Heart right ventricle (tissue), 16 donors: ENCODE measurements around the gene ZNF280A. TPM values are rescaled to one million over a fixed set of nuclear protein-coding genes. Genes with fewer than 3 reads are reported as not detected.
"Not testable (repeated sequence)": the region's sequence is repeated elsewhere in the genome, so short reads cannot be mapped to it uniquely, and the experiment has no call there.

Experiments used
- ATAC-seq, 8 donors: fragments of 200-7000 bp; cut with Tn5 transposase; one replicate each; pipeline ENCODE4 v1.9.1; 2020; ENCODE audit warnings: mild to moderate bottlenecking in 8 of 8, moderate library complexity in 8 of 8, moderate number of reproducible peaks in 1 of 8
- DNase-seq, 2 donors: peaks; one replicate each; pipeline ENCODE4 v3.0.0-alpha.2; 2020
- H3K27ac ChIP-seq, 10 donors: fragments of 200-600 bp; sonication (generic) in 2 of 10; one replicate each; pipeline versions ENCODE4 v1.5.0 to v1.8.0; 2020 to 2022; ENCODE audit warnings: mild to moderate bottlenecking in 3 of 10
- H3K27me3 ChIP-seq, 7 donors: fragments of 200-600 bp; one replicate each; pipeline ENCODE4 v1.8.0; 2021 to 2022; ENCODE audit warnings: mild to moderate bottlenecking in 2 of 7
- H3K36me3 ChIP-seq, 9 donors: fragments of 200-600 bp; sonication (generic) in 1 of 9; one replicate each; pipeline versions ENCODE4 v1.5.0 to v1.8.0; 2020 to 2022; ENCODE audit warnings: mild to moderate bottlenecking in 2 of 9
- H3K4me1 ChIP-seq, 9 donors: fragments of 200-600 bp; sonication (generic) in 1 of 9; one replicate each; pipeline versions ENCODE4 v1.5.0 to v1.8.0; 2020 to 2022; ENCODE audit warnings: mild to moderate bottlenecking in 4 of 9
- H3K4me3 ChIP-seq, 10 donors: fragments of 200-600 bp; sonication (generic) in 2 of 10; one replicate each; pipeline versions ENCODE4 v1.5.0 to v1.8.0; 2020 to 2022; ENCODE audit warnings: mild to moderate bottlenecking in 7 of 10, moderate library complexity in 2 of 10
- H3K9me3 ChIP-seq, 11 donors: fragments of 200-600 bp in 10 of 11; sonication (generic) in 2 of 11; one replicate each; pipeline versions ENCODE4 v1.5.0 to v1.8.0; 2013 to 2022; ENCODE audit warnings: mild to moderate bottlenecking in 2 of 11, control low read depth in 1 of 11, moderate library complexity in 1 of 11
- WGBS, 2 donors: extraction: QIAGEN DNeasy Blood & Tissue Kit; methylation state at CpG; one replicate each; pipeline ENCODE4 v1.1.7; 2013; ENCODE audit warnings: inconsistent platforms in 1 of 2; 5-methylcytosine and 5-hydroxymethylcytosine counted together
- intact Hi-C, 10 donors: fragments of 100-400 bp; cut with DNase I; formaldehyde crosslinking; loops; one replicate each; pipeline versions ENCODE4 v1.11.1 to v1.14.2; 2022
- polyA plus RNA-seq, 2 donors: library from polyadenylated mRNA; stranded (reverse); fragments of 200-250 nt; gene quantifications; one replicate each; pipeline ENCODE4 v1.2.3, GENCODE V29; 2013
- total RNA-seq, 10 donors: library from RNA; stranded (reverse); fragmentation: NEBNext Ultra II Directional in 3 of 10; extraction: Animal tissue kit (Norgen Biotek cat#: 25700) in 3 of 10; gene quantifications; one replicate each; pipeline versions ENCODE4 v1.2.1 to v1.2.4, GENCODE V29; 2021 to 2023
- TF ChIP-seq, protein P1 (sequence below), 9 donors: fragments of 200-600 bp; sonication (generic) in 2 of 9; IDR thresholded peaks; one replicate each; pipeline versions ENCODE4 v1.5.0 to v1.8.0; 2021 to 2022; ENCODE audit warnings: antibody characterized with exemption in 9 of 9, mild to moderate bottlenecking in 5 of 9, moderate library complexity in 1 of 9
- donor health status: Arrhythmogenic right ventricular cardiomyopathy.
- donor health status: ischemic (EF 13 %, LVEDD 7.1; RV severe dilation, severe dysfunction).
- donor health status: healthy with polysubstance abuse.
- donor health status: DM: no; HTN: yes; CAD: no.
- donor health status: DM: no; HTN: no; CAD: no.
- donor health status: ischemic (EF 25% LVEDD 6.9; RV normal size, moderate dysfunction).
- donor health status: ischemic (EF 25% LVEDD 5.7; RV mildly dilated, moderate dysfunction).
- donor health status: healthy.
- donor health status: DM: yes; HTN: yes; CAD: no.
- donor health status: Ischemic cardiomyopathy.
- donor health status: ischemic (EF 35%, LVEDD 5.7; RV mildly dilated, moderate dysfunction).
- donor health status: nonischemic (EF 11% LVEDD 7.7; RV severe dilation, severe dysfunction).
- donor health status: DM: yes; HTN: yes; CAD: no.
- donor health status: PGD.
- donor health status: ischemic (EF 29% LVEDD 5.4; RV normal size, mild dysfunction).
- donor health status: nonischemic (EF 23%, LVEDD 6.1; RV moderate dilation, normal function).

ZNF280A gene
- total and polyA plus RNA-seq, 12 donors, result not detected

DNA sequence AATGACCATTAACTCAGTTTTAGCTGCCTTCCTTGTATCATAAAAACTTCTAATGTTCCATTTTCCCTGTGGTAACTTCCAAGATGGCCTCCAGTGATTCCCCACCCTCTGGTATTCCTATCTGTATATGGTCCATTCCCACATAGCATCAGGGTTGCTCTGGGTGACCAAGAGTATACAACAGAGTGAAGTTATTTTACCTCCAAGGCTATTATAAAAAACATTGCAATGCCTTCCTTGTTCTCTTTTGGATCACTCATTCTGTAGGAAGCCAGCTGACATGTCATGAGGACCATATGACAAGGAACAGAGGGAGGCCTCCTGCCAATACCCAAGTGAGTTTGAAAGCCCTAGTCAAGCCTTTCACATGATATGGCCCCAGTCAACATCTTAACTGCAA is 41.6 kb downstream of the ZNF280A start:
- intact Hi-C loops, result no loop called here
- Histone ChIP-seq H3K4me1 (no peaks in the 10 kb centered on the region), H3K27me3 (no peaks in the 10 kb centered on the region), H3K36me3 (no peaks in the 10 kb centered on the region), H3K9me3 (no peaks in the 10 kb centered on the region), H3K27ac (no peak overlapping the region), H3K4me3 (no peak overlapping the region)
- TF ChIP-seq, protein P1, sequence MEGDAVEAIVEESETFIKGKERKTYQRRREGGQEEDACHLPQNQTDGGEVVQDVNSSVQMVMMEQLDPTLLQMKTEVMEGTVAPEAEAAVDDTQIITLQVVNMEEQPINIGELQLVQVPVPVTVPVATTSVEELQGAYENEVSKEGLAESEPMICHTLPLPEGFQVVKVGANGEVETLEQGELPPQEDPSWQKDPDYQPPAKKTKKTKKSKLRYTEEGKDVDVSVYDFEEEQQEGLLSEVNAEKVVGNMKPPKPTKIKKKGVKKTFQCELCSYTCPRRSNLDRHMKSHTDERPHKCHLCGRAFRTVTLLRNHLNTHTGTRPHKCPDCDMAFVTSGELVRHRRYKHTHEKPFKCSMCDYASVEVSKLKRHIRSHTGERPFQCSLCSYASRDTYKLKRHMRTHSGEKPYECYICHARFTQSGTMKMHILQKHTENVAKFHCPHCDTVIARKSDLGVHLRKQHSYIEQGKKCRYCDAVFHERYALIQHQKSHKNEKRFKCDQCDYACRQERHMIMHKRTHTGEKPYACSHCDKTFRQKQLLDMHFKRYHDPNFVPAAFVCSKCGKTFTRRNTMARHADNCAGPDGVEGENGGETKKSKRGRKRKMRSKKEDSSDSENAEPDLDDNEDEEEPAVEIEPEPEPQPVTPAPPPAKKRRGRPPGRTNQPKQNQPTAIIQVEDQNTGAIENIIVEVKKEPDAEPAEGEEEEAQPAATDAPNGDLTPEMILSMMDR (IDR thresholded peaks at IDR 0.05), result no peak
- ATAC-seq (no peak), DNase-seq (no peak)

DNA sequence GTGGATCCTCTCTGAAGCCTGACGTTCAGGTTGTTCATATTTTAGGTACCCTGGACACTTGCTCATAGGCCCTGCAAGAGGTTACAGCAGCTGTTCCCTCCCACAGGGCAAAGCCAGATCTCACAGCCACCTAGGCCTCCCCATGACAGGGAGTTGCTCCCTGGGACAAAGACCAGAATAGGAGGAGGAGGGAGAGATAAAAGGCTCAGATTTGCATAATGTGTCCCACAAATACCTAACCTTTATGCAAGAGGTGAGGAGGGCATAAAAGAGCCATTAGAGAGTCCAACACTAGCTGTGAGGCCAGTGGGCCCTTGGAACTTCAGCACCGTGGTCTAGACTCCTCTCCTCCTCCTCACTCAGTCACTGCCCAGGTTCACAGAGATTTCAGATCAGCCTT is 45.3 kb downstream of the ZNF280A start:
- DNase-seq (no peak), ATAC-seq (peak in 2 of 8 donors; percentile 29 to 57)
- TF ChIP-seq, protein P1 (IDR thresholded peaks at IDR 0.05), result no peak
- WGBS, 2 donors, result 59 to 66% methylated on average over 2 of the region's 2 CpGs
- H3K27ac ChIP-seq, result no peak overlapping the region
- intact Hi-C loops, result no loop called here
- H3K9me3 ChIP-seq, result peaks cover 0 to 4% (median 0%) of the 10 kb centered on the region in 11 donors
- H3K36me3 ChIP-seq, result no peaks in the 10 kb centered on the region
- no peaks in the 10 kb centered on the region for H3K4me1 ChIP-seq
- no peak overlapping the region for H3K4me3 ChIP-seq
- peaks cover 0 to 4% (median 0%) of the 10 kb centered on the region in 7 donors for H3K27me3 ChIP-seq

DNA sequence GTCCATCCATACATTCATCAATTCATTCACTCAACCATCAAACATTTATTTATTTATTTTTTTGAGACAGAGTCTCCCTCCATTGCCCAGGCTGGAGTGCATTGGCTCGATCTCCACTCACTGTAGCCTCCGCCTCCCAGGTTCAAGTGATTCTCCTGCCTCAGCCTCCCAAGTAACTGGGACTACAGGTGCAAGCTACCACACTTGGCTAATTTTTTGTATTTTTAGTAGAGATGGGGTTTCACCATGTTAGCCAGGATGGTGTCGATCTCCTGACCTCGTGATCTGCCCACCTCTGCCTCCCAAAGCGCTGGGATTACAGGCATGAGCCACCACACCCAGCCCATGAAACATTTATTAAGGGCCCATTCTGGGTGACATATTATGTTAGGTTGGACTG is 49.0 kb downstream of the ZNF280A start:
- ATAC-seq, H3K27ac ChIP-seq, H3K4me1 ChIP-seq, DNase-seq, H3K27me3 ChIP-seq, intact Hi-C loops, H3K4me3 ChIP-seq, H3K36me3 ChIP-seq: not testable (repeated sequence)
- H3K9me3 ChIP-seq, result peaks cover 0 to 24% (median 10%) of the 10 kb centered on the region in 11 donors
- WGBS, 2 donors, result 89 to 90% methylated on average over 5 of the region's 5 CpGs

DNA sequence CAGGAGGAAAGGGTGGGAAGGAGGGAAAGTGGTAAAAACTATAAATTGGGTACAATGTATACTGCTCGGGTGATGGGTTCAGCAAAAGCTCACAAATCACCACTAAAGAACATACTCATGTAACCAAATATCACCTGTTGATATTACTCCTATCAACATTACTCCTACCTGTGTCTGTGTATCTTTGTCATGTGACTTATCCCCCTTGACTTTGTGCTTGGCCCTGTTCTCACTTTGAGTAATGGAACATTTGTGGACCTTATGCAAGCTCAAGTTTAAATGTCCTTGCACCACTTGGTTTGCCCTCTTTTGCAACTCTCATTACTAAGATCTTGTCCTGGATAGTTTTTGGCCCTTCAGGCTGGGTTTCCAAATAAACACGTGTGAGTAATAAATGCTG is 50.5 kb downstream of the ZNF280A start:
- Histone ChIP-seq H3K9me3 (peaks cover 0 to 24% (median 10%) of the 10 kb centered on the region in 11 donors), H3K27me3 (peaks cover 0 to 22% (median 12%) of the 10 kb centered on the region in 7 donors), H3K4me3 (no peak overlapping the region), H3K27ac (no peak overlapping the region), H3K4me1 (no peaks in the 10 kb centered on the region), H3K36me3 (no peaks in the 10 kb centered on the region)
- intact Hi-C loops, result loop anchor here in 5 of 10 donors (5.0 to 10.0 kb wide), 4 partner anchors 115 to 655 kb away; no protein-coding TSS in a partner anchor
- TF ChIP-seq, protein P1 (IDR thresholded peaks at IDR 0.05), result no peak
- ATAC-seq (no peak), DNase-seq (no peak)
- WGBS, 2 donors, result 70% methylated on average over 2 of the region's 2 CpGs

DNA sequence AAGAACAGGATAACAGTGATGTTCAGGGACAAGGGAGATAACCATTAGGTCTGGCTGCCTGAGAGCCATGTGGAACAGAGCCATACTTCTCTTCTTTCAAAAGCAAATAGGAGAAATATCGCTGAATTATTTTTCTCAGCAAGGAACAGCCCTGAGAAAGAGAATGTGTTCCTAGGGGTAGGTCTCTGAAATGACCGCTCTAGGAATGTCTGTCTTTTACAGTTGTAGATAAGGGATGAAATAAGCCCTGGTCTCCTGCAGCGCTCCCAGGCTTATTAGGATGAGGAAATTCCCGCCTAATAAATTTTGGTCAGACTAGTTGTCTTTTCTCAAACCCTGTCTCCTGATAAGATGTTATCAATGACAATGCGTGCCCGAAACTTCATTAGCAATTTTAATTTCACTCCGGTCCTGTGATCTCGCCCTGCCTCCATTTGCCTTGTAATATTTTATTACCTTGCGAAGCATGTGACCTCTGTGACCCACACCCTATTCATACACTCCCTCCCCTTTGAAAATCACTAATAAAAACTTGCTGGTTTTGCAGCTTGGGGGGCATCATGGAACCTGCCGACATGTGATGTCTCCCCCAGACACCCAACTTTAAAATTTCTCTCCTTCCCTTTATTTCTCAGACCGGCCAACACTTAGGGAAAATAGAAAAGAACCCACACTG is 51.1 kb downstream of the ZNF280A start:
- H3K4me3 ChIP-seq, ATAC-seq, H3K36me3 ChIP-seq, H3K4me1 ChIP-seq, H3K27ac ChIP-seq, DNase-seq: not testable (repeated sequence)
- H3K9me3 ChIP-seq, result peaks cover 0 to 24% (median 10%) of the 10 kb centered on the region in 11 donors
- 88% methylated on average over 11 of the region's 11 CpGs for WGBS, 2 donors
- peaks cover 0 to 28% (median 18%) of the 10 kb centered on the region in 7 donors for H3K27me3 ChIP-seq
- intact Hi-C loops, result loop anchor here in 5 of 10 donors (5.0 to 10.0 kb wide), 4 partner anchors 116 to 656 kb away; no protein-coding TSS in a partner anchor
